HG03066 (cell line): Measurements from ENCODE around the gene SREBF1.

Source experiments
- ATAC-seq: cut with Tn5 transposase; IDR thresholded peaks from one replicate; pipeline ENCODE4 v1.9.1; 2021; ENCODE audit warnings: low read depth; ENCODE audit not compliant: unreplicated experiment

SREBF1 gene

DNA sequence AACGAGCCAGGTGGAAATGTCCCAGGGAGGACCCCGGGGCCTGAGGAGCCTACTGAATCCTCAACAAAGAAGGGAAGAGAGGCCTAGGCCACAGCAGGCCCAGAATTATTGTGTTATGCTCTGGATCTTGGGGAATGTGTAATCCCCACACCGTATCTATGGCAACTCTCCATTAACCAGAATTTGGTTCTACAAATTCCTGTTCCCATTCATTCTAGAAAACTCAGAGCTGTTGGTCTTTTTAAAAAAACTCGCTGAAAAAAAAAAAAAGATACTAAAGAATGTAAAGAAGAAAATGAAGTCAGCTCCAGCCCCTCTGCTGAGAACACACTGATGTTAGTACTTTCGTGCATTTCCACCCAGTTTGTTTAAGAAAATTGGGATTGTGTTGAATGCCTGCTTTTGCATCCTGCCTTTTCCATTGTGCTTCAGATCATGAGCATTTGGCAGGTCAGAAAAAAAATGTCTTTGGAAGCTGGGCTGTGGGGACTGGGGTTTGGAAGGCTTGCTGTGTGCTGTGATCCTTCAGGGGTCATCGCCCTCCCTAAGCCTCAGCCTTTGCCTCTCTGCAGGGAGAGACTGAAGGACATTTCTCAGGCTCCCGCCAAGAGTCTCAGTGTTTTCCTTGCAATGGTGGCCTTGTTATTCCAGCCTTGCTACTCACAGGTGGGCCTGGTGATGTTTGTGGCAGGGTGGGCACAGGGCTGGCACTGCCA, 69.5 kb downstream of the SREBF1 start:
- no peak for ATAC-seq

- ATAC-seq: no peak
These were observed 70.1 kb downstream of the SREBF1 start for GRCh38 chr17:17766744-17767120.

DNA sequence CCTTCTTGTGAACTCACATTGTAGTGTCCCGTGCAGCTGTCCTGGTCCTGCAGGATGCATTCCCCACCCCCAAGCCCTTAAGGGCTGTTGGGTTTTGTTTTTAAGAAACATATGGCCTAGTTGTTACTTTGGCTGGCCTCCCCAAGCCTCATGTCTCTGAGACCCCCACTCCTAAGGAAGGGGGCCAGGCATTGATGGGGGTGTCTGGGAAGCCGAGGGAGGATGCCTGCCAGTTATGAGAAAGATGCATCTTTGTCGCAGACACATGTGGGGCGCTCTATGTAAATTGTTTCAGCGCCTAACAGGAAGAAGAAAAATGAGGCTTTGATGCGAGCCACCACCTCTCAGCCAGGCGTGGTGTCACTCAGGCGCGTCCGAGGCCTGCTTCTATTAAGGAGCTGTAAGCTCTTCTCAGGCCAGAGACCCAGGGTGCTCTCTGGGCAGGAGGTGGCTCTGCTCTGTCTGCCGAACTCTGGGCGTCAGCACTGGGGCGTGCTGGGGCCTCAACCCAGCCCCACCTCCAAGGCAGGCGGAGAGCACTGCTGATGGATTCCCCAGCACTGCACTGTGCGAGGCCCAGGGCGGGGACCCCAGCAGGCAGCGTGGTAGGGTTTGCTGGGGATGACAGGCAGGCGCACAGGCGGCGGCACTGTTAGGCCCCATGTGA, 70.6 kb downstream of the SREBF1 start:
- ATAC-seq: peak; percentile 66

DNA sequence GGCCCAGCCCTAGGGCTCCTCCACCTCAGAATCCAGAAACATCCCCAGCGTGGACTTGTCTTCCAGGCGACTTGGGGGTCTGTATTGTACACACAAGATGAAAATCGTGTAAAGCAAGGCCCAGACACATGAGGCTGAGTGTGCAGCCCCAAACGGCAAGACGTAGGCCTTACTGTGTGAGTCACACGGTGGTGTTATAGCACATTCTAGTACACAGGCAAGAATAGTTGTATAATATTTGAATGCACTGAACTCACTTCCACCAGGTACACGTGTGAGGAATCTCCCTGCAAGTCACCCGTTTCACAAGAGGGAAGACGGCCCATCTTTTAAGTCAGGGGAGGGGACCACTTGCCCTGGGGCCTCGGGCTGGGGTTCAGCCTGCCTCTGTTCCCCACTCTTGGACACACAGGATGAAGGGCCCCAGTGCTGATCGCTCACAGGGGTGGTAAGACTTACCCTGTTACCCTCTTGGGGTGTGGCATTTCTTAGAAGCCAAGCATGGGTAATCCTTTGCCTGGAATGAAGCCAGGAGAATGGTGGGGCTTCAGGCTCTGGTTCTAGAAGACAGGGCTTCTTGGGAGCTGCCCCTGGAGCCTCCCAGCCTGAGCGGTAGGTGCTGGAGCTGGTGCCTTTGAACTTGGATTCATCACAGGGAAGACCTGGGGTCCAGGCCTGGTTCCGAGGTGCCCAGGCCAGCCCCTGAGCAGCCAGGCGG, 71.3 kb downstream of the SREBF1 start:
- ATAC-seq: no peak

DNA sequence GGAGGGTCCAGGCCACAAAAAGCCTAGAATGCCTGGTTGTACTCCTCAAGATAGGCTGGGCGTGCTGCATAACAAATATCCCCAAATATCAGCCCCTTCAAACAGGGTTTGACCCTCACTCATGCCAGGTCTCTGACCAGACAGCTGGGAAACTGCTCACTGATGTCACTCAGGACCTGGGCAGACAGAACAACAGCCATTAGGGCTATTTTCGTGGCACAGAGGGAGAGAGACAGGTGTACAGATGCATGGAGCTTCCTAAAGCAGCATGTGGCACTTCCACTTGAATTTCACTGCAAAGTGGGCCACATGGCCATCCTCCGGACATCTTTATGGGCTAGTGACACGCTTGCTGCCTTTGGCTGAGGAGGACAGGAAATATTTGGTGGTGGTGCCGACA, 73.1 kb downstream of the SREBF1 start:
- ATAC-seq: no peak

DNA sequence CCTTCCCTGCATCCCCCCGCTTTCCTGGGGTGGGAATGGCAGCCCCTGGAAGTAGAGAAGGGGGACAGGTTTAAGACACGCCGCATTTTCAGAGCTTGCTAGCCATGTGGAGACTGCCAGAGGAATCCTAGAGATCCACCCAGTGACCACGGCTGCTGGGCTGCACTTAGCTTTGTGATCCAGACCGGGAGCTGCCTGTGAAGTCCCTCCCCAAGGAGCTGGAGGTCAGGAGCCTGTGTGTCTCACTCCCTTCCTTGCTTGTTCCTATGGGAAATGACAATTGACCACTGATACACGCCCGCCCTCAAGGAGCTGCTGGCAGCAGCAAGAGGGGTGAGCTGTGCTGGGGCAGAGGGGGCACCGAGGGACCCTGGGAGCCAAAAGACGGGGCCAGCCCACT, 73.7 kb downstream of the SREBF1 start:
- ATAC-seq: no peak

- ATAC-seq: no peak
These were observed 74.1 kb downstream of the SREBF1 start for GRCh38 chr17:17762744-17763105.
